Neural progenitor cell (in vitro differentiated cells): ENCODE results near the gene ASTE1. TPM values are rescaled to one million over a fixed set of nuclear protein-coding genes. Genes with fewer than 3 reads are reported as not detected.

ENCODE experiments used
- DNase-seq: peaks from one replicate; pipeline ENCODE4 v3.0.0-alpha.2; 2016; ENCODE audit warnings: low spot score
- H2AFZ ChIP-seq: fragments of 200-600 bp; sonication (generic); replicated peaks from 2 replicates; pipeline ENCODE4 v1.6.1; 2016; ENCODE audit warnings: antibody characterized with exemption
- H3F3A ChIP-seq: fragments of 200-600 bp; sonication (generic); 2 replicates; pipeline ENCODE4 v1.6.1; 2016; ENCODE audit warnings: antibody characterized with exemption, low read depth
- H3K27ac ChIP-seq: fragments of 200-600 bp; sonication (generic); 2 replicates; pipeline ENCODE4 v1.5.1; 2016; ENCODE audit warnings: mild to moderate bottlenecking
- H3K27me3 ChIP-seq: fragments of 200-600 bp; sonication (generic); 2 replicates; pipeline ENCODE4 v1.6.1; 2016; ENCODE audit warnings: mild to moderate bottlenecking, moderate library complexity
- H3K36me3 ChIP-seq: fragments of 200-600 bp; sonication (generic); 2 replicates; pipeline ENCODE4 v1.5.1; 2016
- H3K4me1 ChIP-seq: fragments of 200-600 bp; sonication (generic); 2 replicates; pipeline ENCODE4 v1.6.1; 2016; ENCODE audit warnings: mixed run types
- H3K4me2 ChIP-seq: fragments of 200-600 bp; sonication (generic); 2 replicates; pipeline ENCODE4 v1.6.1; 2016
- H3K4me3 ChIP-seq: fragments of 200-600 bp; sonication (generic); 2 replicates; pipeline ENCODE4 v1.5.1; 2016
- H3K79me2 ChIP-seq: fragments of 200-600 bp; sonication (generic); 2 replicates; pipeline ENCODE4 v1.6.1; 2016; ENCODE audit warnings: low read depth
- H3K9ac ChIP-seq: fragments of 200-600 bp; sonication (generic); 2 replicates; pipeline ENCODE4 v1.6.1; 2016
- H3K9me3 ChIP-seq: fragments of 200-600 bp; sonication (generic); 2 replicates; pipeline ENCODE4 v1.5.1; 2016; ENCODE audit warnings: low read depth
- H4K20me1 ChIP-seq: fragments of 200-600 bp; sonication (generic); 2 replicates; pipeline ENCODE4 v1.6.1; 2016; ENCODE audit warnings: low read depth
- H3K27ac Mint-ChIP-seq: 3 replicates; pipeline ENCODE4 v1.8.0; 2021; ENCODE audit warnings: mixed read lengths
- H3K27me3 Mint-ChIP-seq: 2 replicates; pipeline ENCODE4 v1.8.0; 2022; ENCODE audit warnings: low read depth, mild to moderate bottlenecking, inconsistent platforms, moderate library complexity, mixed read lengths; ENCODE audit not compliant: insufficient read depth
- H3K36me3 Mint-ChIP-seq: 3 replicates; pipeline ENCODE4 v1.8.0; 2021; ENCODE audit warnings: mixed read lengths
- H3K4me1 Mint-ChIP-seq: 3 replicates; pipeline ENCODE4 v1.8.0; 2021; ENCODE audit warnings: mixed read lengths
- H3K4me3 Mint-ChIP-seq: 3 replicates; pipeline ENCODE4 v1.8.0; 2021; ENCODE audit warnings: mild to moderate bottlenecking, moderate library complexity, mixed read lengths
- H3K9me3 Mint-ChIP-seq: 3 replicates; pipeline ENCODE4 v1.8.0; 2020; ENCODE audit warnings: mixed read lengths
- EZH2 ChIP-seq: fragments of 200-600 bp; sonication (generic); IDR thresholded peaks from 2 replicates; pipeline ENCODE4 v1.6.1; 2017; ENCODE audit warnings: antibody characterized with exemption, mild to moderate bottlenecking, moderate library complexity
- EZH2phosphoT487 ChIP-seq: fragments of 200-600 bp; sonication (generic); IDR thresholded peaks from 2 replicates; pipeline ENCODE4 v1.6.1; 2017; ENCODE audit warnings: antibody characterized with exemption
- total RNA-seq: library from RNA; depleted of rRNA; stranded (reverse); fragments of >200 nt; gene quantifications from 2 replicates; pipeline ENCODE4 v1.2.3, GENCODE V29; 2015; ENCODE audit warnings: low replicate concordance
- TF ChIP-seq, protein P1 (sequence below): fragments of 200-600 bp; sonication (generic); IDR thresholded peaks from 2 replicates; pipeline ENCODE4 v1.5.1; 2017; ENCODE audit warnings: antibody characterized with exemption, mild to moderate bottlenecking

The ASTE1 gene
- total RNA-seq, 1 donor from 2014 or later: 3.1 TPM

DNA sequence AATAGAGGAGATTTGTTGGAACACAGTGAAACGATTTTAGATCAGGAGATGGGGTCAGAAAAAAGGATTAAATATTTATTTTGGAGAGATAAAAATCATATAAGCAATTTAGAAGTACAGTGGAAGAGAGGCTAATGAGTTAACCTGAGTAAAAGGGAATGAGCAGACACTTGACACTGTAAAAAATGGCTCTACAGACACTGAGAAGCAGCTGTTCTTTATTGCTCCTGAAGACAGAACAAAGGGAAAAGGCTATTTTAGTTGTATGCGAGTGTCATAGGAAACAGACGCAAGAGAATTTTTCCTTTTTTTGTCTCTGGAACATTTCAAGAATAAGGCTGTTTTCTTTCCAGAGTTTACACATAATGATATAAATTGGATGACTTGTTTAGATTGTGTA is 34.3 kb downstream of the ASTE1 start:
- Mint-ChIP-seq H3K27ac (no peak overlapping the region), H3K4me3 (no peak overlapping the region), H3K27me3 (no peaks in the 10 kb centered on the region), H3K9me3 (no peaks in the 10 kb centered on the region), H3K36me3 (peaks cover 13% of the 10 kb centered on the region), H3K4me1 (no peaks in the 10 kb centered on the region)
- Histone ChIP-seq H3K9me3 (no peaks in the 10 kb centered on the region), H3K27me3 (no peaks in the 10 kb centered on the region), H3K4me2 (no peak overlapping the region), H4K20me1 (no peaks in the 10 kb centered on the region), H3K79me2 (no peaks in the 10 kb centered on the region), H2AFZ (no peak overlapping the region), H3K9ac (no peak overlapping the region), H3K4me3 (no peak overlapping the region), H3K27ac (no peak overlapping the region), H3K36me3 (peaks cover 8% of the 10 kb centered on the region), H3F3A (no peaks in the 10 kb centered on the region), H3K4me1 (no peaks in the 10 kb centered on the region)
- no peak for DNase-seq
- TF ChIP-seq EZH2 (no peak), EZH2phosphoT487 (no peak)
- TF ChIP-seq, protein P1, sequence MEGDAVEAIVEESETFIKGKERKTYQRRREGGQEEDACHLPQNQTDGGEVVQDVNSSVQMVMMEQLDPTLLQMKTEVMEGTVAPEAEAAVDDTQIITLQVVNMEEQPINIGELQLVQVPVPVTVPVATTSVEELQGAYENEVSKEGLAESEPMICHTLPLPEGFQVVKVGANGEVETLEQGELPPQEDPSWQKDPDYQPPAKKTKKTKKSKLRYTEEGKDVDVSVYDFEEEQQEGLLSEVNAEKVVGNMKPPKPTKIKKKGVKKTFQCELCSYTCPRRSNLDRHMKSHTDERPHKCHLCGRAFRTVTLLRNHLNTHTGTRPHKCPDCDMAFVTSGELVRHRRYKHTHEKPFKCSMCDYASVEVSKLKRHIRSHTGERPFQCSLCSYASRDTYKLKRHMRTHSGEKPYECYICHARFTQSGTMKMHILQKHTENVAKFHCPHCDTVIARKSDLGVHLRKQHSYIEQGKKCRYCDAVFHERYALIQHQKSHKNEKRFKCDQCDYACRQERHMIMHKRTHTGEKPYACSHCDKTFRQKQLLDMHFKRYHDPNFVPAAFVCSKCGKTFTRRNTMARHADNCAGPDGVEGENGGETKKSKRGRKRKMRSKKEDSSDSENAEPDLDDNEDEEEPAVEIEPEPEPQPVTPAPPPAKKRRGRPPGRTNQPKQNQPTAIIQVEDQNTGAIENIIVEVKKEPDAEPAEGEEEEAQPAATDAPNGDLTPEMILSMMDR: no peak

DNA sequence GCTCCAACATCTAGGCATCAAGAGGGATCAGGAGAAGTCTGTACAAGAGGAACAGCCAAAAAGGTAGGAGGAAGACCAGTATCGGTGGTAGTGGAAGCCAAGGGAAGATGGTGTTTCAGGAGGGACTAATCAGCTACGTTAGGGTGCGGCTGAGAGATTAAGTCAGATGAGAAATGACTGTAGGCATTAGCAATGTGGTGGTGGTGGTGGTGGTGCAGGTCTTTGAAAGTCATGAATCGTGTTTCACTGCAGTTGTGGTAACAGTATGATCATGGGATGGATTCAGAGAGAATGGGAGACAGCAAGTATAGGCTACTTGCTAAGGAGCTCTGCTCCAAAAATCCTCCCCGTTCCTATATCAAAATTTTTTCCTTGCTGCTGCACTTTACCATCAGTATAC is 35.5 kb downstream of the ASTE1 start:
- no peak overlapping the region for H3K4me2 ChIP-seq
- Mint-ChIP-seq H3K9me3 (no peaks in the 10 kb centered on the region), H3K4me1 (no peaks in the 10 kb centered on the region), H3K4me3 (no peak overlapping the region), H3K27me3 (no peaks in the 10 kb centered on the region), H3K36me3 (peaks cover 13% of the 10 kb centered on the region), H3K27ac (no peak overlapping the region)
- H3K36me3 ChIP-seq: peaks cover 6% of the 10 kb centered on the region
- TF ChIP-seq EZH2phosphoT487: no peak
- TF ChIP-seq, protein P1: no peak
- TF ChIP-seq EZH2: no peak
- no peaks in the 10 kb centered on the region for H3K27me3 ChIP-seq
- H3K27ac ChIP-seq: no peak overlapping the region
- H3K9ac ChIP-seq: no peak overlapping the region
- H3K9me3 ChIP-seq: no peaks in the 10 kb centered on the region
- no peak overlapping the region for H3K4me3 ChIP-seq
- H3K79me2 ChIP-seq: no peaks in the 10 kb centered on the region
- DNase-seq: no peak
- no peaks in the 10 kb centered on the region for H3K4me1 ChIP-seq
- no peaks in the 10 kb centered on the region for H3F3A ChIP-seq
- no peaks in the 10 kb centered on the region for H4K20me1 ChIP-seq
- no peak overlapping the region for H2AFZ ChIP-seq

DNA sequence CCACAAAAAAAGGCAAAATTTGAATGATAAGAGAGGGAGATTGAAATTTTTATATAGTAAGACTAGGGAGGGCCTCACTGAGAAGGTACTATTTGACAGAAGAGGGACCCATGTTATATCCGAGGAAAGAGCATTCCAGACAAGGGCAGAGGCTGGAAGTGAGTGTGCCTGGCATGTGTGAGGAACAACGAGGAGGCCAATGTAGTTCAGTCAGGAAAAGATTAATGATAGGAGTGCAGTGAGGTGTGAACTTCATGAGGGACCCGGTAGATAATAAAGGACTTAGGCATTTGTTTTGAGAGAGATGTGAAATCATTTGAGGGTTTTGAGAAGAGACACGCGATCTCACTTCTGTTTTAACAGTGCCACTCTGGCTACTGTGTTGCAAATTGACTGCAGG is 36.3 kb downstream of the ASTE1 start:
- no peak overlapping the region for H3K9ac ChIP-seq
- H3K27ac ChIP-seq: no peak overlapping the region
- DNase-seq: no peak
- H3K9me3 ChIP-seq: no peaks in the 10 kb centered on the region
- peaks cover 4% of the 10 kb centered on the region for H3K36me3 ChIP-seq
- no peaks in the 10 kb centered on the region for H3K79me2 ChIP-seq
- Mint-ChIP-seq H3K4me1 (no peaks in the 10 kb centered on the region), H3K27ac (no peak overlapping the region), H3K4me3 (no peak overlapping the region), H3K36me3 (peaks cover 16% of the 10 kb centered on the region), H3K27me3 (no peaks in the 10 kb centered on the region), H3K9me3 (no peaks in the 10 kb centered on the region)
- H2AFZ ChIP-seq: no peak overlapping the region
- no peak overlapping the region for H3K4me3 ChIP-seq
- H3K4me1 ChIP-seq: no peaks in the 10 kb centered on the region
- no peaks in the 10 kb centered on the region for H3F3A ChIP-seq
- TF ChIP-seq EZH2phosphoT487: no peak
- no peak for TF ChIP-seq EZH2
- TF ChIP-seq, protein P1: no peak
- no peak overlapping the region for H3K4me2 ChIP-seq
- no peaks in the 10 kb centered on the region for H4K20me1 ChIP-seq
- no peaks in the 10 kb centered on the region for H3K27me3 ChIP-seq

DNA sequence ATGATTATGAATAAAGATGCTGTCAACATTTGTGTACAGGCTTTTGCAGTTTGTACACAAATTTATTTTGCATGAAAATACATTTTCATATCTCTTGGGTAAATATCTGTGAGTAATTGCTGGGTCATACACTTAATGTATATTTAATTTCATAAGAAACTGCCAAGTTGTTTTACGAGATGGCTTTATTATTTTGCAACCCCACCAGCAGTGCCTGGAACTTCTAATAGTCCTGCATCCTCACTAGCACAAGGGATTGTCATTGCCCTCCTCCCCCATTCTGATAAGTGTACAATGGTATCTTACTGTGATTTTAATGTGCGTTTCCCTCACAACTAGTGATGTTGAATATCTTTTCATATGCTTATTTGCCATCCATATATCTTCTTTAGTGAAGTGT is 45.2 kb downstream of the ASTE1 start:
- H3K4me2 ChIP-seq: no peak overlapping the region
- no peak for DNase-seq

More for the DNA sequence above, 45.2 kb downstream of the ASTE1 start:
- no peaks in the 10 kb centered on the region for H3K9me3 Mint-ChIP-seq
- Histone ChIP-seq H3K4me3 (no peak overlapping the region), H3K36me3 (peaks cover 6% of the 10 kb centered on the region), H3F3A (peaks cover 10% of the 10 kb centered on the region), H3K27me3 (no peaks in the 10 kb centered on the region), H3K9ac (no peak overlapping the region), H2AFZ (no peak overlapping the region), H4K20me1 (peaks cover 5% of the 10 kb centered on the region), H3K27ac (no peak overlapping the region), H3K79me2 (no peaks in the 10 kb centered on the region), H3K4me1 (peaks cover 13% of the 10 kb centered on the region), H3K9me3 (no peaks in the 10 kb centered on the region)
- TF ChIP-seq EZH2 (no peak), EZH2phosphoT487 (no peak)
- TF ChIP-seq, protein P1: no peak
- H3K36me3 Mint-ChIP-seq: peaks cover 7% of the 10 kb centered on the region
- no peaks in the 10 kb centered on the region for H3K27me3 Mint-ChIP-seq
- H3K4me3 Mint-ChIP-seq: no peak overlapping the region
- H3K4me1 Mint-ChIP-seq: no peaks in the 10 kb centered on the region
- H3K27ac Mint-ChIP-seq: no peak overlapping the region
